GM18867 (cell line): ENCODE results near the gene FGFRL1.
"Not testable (repeated sequence)": the region's sequence is repeated elsewhere in the genome, so short reads cannot be mapped to it uniquely, and the experiment has no call there.

Experiments
- ATAC-seq: cut with Tn5 transposase; IDR thresholded peaks from one replicate; pipeline ENCODE4 v1.9.1; 2021; ENCODE audit warnings: mild to moderate bottlenecking, moderate library complexity; ENCODE audit not compliant: unreplicated experiment

FGFRL1 gene

DNA sequence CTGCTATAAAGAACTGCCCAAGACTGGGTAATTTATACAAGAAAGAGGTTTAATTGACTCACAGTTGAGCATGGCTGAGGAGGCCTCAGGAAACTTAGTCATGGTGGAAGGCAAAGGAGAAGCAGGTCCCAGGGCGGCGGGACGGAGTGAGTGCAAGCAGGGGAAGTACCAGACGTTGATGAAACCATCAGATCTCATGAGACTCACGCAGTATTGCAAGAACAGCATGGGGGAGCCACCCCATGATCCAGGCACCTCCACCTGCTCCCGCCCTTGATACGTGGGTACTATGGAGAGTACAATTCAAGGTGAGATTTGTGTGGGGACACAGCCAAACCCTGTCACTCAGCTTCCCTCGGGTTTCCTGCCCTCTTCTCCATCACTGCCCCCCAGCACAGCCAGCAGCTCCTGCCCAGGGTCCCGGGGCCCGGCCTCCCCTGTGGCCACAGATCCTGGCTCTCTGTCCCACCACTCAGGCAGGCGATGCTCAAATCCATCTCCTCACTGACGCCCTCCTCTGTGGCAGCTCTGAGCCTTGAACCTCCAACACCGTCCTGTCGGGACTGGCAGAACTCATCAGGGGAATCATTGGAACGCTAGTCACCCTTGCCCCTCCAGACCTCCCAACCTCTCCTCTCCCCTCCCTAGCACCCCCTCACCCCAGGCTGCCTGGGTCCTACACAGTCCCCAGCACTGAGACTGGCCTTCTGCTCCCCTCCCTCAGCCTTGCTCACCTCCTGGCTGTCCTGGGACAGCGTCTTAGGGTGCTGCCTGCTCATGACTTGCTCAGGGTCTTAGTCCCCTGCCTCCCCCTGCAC, 37.6 kb downstream of the FGFRL1 start:
- no peak for ATAC-seq

DNA sequence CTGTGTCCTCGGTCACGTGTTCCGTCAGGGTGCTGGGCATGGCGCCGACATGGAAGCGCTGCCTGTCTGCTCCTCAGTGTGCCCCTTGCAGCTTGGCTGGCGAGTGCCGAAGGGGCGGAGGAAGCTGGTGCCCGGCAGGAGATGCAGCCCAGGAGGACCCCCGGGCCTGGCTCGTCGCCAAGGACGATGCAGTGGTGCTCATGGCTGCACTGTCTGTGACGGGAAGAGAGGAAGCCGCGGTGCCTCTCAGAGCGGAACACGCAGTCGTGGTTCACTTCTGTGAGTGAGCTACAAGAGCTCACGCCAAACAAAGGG, 38.1 kb downstream of the FGFRL1 start:
- ATAC-seq, result no peak

DNA sequence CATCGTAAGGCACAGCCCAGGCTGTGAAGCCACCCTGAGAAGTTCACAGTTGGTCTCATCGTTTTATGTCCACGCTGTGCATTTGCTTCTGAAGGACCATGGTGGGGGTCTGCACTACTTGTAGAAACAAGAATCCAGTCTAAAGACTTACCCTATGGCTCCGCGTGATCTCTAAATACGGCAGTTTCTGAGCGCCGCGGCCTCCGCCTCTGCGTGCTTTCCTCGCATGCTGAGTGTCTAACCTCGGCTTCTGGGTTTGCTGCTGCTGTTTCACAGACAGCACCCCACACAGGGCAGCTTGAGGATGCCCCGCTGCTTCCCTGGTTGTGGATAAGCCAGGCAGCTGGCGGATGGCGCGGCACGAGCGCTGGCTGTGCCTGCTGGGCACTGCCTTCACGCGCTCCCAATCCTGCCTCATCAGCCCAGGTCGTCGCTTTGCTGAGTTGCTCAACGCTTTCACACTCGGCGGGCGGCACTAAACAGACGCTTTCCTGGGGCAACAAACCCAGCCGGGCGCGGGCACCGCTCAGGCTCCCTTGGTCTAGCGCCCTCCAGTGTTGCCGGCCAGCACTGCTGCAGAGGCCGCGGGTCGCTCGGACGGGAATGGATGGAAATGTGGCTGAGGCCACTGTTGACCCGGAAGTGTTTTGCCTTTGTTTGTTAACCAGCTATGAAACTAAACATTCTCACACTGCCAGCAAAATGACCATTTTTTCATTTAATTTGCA, 39.2 kb downstream of the FGFRL1 start:
- no peak for ATAC-seq

DNA sequence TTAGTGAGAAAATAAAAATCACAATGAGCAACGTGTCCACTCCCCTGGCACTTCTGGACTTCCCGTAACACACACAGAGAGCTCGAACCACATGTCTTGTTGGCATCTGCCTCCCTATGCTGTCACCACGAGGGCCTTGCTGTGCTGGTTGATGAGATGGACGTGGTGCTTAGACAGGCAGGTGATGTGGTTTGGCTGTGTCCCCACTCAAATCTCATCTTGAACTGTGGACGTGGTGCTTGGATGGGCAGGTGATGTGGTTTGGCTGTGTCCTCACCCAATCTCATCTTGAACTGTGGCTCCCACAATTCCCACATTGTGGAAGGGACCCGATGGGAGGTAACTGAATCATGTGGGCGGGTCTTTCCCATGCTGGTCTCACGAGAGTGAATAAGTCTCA, 40.0 kb downstream of the FGFRL1 start:
- ATAC-seq, result no peak

DNA sequence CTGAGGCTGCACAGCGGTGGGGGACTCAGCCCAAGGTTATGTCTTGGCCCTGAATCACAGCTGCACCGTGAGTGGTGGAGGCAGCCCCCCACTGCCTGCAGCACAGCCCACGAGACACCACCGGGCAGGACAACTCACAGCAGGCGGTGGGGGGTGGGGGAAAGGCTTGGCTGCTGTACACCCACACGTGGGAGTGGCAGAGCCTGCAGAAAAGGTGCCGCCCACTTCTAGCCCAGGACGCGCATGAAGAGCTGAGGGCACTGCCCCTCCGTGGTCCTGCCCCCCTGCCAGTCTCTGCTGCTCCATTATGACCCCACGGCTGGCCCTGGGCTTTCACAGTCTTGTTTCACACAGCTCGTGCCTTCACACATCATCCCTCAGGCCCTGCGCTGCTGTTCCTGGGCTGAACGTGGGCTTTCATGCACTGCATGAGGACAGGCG, 40.8 kb downstream of the FGFRL1 start:
- ATAC-seq, result no peak

DNA sequence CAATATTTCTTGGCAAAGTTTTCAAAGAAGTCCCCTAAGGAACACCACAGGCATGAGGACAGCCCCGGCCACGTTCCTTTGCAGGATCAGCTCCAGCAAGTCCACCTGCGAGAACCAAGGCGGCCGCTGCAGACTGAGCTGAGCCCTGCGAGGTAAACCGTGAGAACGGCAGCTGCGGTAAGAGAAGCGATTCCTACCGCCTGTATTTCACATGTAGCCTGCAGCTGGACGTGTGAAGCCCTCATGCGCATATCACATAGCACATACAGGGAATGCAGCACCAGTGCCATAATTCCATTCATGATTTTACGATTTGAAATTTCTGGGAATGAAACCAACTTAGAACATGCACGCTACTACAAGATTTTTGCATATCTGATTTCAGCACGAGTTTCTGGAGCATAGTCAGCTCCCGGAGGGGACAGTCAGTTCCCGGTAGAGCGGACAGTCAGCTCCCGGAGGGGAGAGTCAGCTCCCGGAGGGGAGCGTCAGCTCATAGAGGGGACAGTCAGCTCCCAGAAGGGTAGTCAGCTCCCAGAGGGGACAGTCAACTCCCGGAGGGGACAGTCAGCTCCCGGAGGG, 41.7 kb downstream of the FGFRL1 start:
- ATAC-seq, result no peak

DNA sequence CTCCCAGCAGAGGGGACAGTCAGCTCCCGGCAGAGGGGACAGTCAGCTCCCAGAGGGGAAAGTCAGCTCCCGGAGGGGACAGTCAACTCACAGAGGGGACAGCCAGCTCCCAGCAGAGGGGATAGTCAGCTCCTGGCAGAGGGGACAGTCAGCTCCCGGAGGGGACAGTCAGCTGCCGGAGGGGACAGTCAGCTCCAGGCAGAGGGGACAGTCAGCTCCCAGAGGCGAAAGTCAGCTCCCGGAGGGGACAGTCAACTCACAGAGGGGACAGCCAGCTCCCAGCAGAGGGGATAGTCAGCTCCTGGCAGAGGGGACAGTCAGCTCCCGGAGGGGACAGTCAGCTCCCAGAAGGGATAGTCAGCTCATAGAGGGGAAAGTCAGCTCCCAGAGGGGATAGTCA, 42.5 kb downstream of the FGFRL1 start:
- not testable (repeated sequence) for ATAC-seq

DNA sequence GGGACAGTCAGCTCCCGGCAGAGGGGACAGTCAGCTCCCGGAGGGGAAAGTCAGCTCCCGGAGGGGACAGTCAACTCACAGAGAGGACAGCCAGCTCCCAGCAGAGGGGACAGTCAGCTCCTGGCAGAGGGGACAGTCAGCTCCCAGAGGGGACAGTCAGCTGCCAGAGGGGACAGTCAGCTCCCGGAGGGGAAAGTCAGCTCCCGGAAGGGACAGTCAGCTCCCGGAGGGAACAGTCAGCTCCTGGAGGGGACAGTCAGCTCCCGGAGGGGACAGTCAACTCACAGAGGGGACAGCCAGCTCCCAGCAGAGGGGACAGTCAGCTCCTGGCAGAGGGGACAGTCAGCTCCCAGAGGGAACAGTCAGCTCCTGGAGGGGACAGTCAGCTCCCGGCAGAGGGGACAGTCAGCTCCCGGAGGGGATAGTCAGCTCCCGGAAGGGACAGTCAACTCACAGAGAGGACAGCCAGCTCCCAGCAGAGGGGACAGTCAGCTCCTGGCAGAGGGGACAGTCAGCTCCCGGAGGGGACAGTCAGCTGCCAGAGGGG, 43.3 kb downstream of the FGFRL1 start:
- ATAC-seq, result not testable (repeated sequence)

DNA sequence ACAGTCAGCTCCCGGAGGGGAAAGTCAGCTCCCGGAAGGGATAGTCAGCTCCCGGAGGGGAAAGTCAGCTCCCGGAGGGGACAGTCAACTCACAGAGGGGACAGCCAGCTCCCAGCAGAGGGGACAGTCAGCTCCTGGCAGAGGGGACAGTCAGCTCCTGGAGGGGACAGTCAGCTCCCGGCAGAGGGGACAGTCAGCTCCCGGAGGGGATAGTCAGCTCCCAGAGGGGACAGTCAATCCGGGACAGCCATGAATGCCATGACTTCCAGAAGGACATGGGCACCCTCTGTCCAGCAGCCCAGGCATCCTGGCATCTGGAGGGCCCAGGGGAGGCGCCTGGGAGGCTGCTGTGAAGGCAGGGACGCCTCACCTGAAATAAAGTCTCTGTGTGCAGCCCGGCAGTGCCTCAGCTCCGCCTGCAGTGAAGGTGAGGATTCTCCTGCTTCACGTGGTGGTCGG, 43.8 kb downstream of the FGFRL1 start:
- ATAC-seq, result not testable (repeated sequence)

DNA sequence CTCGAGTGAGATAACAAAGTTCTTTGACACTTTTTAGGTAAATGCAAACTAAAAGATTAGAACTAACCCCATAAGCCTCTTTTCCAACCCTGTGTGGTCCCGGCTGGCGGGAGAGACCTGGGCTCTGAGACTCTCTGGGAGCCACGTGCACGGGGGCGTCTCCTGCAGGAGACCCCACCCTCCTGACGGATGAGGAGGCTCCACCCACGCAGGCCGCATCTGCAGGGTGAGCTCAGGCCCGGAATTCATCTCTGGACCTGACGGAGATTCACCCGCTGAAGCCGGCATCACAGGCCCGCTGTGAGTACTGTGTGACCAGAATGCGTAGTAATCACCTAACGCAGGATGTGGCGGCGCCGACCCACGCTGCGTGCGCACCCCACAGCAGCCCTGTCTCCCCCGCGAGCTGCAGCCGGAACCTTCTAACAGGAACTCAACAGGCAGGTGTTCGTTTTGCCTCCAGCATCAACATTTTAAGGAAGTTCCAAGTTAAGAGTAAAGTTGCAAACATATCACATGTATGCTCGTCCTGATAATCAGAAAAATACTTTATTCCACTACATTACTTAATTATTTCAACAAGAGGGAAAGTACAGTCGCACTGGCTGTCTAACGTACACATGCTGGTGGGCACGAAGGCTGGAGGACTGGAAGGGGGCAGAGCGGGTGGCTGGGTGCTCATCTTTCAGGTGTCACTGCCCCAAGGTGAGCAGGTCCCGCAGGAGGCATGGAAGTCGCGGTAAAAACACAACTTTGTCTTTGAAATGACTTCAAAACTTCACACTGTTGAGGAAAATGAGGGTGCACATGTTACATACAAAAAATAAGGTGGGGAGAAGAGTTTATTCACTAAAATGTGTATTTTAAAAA, 44.5 kb downstream of the FGFRL1 start:
- peak; percentile 86 for ATAC-seq

DNA sequence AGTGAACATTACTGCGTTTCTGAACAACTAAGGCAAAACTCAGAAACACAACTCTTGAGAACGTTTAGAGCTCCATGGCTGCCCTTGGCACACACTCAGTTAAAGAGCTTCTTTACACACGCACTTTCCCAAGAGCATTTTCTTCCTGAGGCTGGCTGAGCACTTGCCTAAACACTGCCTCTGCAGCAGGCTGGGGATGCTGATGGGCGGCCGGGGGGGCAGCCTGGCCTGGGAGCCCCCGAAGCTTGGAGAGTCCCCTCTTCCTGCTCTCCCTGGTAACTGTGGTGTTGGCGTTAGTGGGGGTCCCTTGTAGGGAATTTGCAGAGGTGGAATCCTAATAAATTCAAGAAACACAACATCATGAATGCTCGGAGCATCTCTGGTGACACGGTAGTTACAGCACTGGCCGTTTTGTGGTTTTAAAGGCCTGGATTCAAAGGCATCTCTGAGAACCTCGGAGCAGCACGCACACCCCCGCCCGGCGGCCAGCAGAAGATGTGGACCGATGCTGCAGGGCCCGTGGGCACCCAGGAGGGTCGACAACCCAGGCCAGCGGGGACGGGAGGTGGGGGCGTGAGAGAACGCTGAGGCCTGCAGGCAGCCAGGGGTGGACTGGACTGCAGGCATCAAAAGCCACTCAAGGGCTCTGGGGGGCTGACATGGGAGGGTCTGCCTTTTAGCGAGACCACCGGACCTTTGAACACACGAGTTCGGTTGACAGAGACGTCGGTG, 45.4 kb downstream of the FGFRL1 start:
- ATAC-seq, result no peak

DNA sequence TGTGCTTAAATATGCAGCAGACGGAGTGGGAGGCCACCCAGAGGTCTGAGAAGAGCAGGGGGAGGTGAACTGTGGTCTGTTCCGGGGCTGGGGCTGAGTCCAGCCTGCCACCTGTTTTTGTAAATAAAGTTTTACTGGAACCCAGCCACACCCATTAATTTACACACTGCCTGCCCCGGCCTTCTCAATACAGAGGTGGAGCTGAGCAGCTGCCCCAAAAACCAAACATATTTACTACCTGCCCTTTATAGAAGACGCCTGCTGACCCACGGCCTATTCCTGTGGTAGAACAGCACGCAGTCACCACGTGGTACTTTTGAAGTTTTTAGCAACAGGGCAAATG, 45.9 kb downstream of the FGFRL1 start:
- no peak for ATAC-seq

DNA sequence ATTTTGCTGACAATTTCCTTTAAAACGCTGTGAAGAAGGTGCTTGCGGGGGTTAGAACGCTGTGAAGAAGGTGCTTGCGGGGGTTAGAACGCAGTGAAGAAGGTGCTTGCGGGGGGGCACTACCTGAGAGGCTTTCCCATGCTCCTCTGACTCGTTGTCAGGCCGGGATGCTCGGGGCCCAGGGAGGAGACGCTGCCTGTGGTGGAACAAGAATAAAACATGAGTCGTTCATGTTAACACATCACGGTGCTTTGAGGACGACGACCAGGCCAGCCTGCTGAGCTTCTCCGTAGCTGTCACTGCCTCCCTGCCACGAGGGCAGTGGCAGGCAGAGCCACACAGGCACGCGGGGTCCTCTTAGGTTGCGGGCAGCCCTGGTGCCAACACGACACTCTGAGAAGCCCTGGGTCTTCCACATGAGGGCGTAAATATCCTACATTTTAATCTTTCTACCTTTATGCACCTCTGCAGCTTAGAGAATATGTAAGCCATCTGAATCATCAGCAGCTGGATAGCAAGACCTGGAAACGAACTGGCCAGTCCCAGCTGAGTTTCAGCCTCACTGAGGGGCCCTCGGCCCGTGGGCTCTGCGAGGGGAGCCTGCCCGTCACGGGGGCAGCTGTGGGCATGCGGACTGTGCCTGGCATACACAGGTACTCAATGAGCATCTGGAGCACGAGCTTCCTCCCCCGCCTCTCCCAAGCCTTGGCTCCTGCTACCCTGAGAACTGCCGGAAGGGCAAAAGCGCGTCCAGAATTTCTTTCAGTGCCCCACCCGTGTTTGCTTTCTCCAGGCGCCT, 47.0 kb downstream of the FGFRL1 start:
- no peak for ATAC-seq

DNA sequence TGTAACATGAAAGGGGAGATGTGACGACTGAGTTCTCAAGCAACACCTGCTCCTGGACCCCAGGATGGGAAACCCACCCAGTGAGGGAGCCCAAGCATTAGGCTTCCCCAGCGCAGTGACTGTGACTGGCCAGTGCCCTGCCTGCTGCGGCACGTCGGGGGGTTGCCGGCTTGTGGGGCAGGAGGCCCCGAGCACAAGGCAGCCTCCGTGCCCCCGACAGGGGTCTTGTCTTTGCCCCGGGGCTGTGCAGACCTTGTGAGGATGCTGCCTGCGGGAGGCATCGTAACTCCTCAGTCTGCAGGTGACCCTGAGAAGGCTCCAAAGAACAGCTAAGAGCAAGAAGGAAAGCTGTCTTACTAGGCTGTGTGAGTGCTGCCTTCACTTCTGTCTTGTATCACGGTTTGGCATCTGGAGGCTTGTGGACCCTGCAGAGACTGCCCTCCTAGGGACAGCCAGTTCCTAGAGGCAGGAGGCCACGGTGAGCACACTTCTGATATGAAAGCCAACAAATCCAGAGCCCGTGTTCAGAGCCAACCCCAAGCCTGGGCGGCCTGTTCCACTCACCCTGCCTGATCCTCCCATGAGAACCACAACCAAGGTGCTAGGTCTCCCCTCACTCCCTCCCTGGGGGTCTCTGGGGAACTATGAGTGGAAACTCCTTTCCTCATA, 47.7 kb downstream of the FGFRL1 start:
- no peak for ATAC-seq

DNA sequence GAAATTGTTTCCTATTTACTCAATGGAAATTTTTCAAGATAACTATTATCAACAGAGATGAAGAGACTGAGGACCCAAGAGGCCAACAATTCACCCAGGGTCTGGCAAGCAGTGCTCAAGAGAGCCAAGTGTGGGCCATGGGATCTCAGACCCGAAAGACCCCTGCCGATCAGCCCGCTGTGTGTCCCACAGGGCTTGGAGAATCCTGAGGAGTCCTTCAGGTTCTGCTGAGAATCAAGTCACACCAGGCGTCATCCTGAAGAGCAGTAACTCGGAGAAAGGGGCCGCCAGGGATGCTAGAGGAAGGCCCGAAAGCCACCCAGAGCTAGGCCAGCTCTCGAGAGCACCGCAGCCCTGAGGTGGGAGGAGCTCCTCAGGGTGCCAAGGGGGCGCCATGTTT, 48.7 kb downstream of the FGFRL1 start:
- ATAC-seq, result no peak

DNA sequence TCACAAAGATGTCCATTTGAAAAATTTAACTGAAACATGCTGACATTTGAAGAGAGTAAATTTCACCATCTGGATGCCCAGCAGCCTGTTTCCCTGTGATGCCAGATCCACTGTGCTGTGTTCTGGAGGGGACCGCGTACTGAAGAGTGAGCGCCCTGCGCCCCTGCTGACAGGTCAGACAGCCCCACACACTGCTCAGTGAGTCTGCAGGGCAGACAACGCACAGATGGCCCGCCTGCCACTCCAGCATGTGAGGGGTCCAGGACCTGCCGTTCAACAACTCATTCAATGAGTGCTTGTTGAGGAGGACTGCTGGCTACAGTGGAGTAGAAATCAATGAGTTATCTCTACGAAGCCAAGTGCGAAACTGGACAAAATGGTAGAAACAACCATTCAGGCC, 49.2 kb downstream of the FGFRL1 start:
- ATAC-seq, result no peak

DNA sequence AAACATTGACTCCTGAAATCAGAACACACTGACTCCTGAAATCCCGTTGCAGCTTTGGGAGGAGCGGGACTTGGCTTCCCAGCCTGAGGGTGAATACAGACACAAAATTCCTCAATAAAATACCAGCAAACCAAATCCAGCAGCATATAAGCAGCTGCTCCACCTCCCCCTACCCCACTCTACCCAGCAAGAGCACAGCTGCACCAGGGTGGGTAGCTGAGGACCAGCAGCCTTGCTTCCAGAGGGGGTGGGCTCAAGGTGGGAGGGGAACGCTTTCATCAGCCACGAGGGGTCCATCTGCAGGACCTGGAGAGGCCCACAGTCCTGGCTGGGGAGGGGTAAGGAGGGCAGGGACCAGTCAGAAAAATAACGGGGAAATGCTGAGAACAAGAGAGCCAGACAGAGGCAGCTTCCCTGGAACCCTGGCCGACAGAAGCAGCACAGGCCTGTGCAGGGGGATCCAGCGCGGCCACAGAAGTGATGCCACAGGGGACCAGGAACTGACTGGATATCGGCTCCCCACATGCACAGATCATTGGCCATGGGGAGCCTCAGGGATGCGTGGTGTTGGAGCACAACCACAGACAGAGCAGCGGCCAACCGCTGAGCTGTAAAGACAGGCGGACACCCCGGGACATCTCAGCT, 49.8 kb downstream of the FGFRL1 start:
- ATAC-seq, result no peak

DNA sequence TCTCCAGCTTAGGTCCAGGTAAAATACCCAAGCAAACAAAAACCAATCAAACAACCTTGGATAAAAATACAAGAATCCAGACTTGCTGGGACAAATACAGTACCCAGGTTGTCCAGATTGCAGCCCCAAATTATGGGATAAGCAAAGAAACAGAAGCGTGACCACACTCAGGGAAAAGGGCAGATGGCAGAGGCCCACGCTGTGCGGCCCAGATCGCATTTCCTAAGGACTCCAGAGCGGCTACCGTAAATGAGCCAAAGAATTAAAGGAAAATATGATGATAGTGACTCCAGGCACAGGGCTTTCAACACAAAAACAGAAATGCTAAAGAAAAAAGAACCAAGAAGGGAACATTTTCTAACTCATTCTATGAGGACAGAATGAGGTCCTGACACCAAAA, 50.3 kb downstream of the FGFRL1 start:
- ATAC-seq, result no peak
